Measurements from ENCODE around the gene BCKDHB. TPM values are rescaled to one million over a fixed set of nuclear protein-coding genes. Genes with fewer than 3 reads are reported as not detected.

Gene BCKDHB
- total RNA-seq, 4 donors from 2014 or later: 10.9 to 32.9 (median 29.7) TPM

DNA sequence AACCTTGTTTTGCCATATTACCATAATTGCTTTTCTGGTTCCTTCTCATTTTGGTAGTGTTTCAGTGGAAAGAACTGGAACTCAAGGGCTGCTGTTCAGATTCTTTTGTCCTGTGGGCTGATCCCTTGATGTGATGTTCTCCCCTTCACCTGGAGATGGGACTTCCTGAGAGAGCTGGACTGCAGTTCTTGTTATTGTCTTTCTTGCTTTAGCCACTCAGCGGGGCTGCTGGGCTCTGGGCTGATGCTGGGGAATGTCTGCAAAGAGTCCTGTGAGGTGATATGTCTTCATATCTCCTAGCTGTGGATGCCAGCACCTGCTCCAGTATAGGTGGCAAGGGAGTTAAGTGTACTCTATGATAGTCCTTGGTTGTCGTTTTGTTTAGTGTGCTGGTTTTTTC lies 79.0 kb downstream of the BCKDHB start:
- in situ Hi-C loops (cut with MboI; ENCODE audit: low pct_ligation_motif_present in 1 of 4, low pct_unique_long_range_greater_than_20kb in 1 of 4, low sequenced_read_pairs in 3 of 4) (no loop called here), intact Hi-C loops (cut with DNase I; ENCODE audit: low total_unique reads) (no loop called here)
- 92 to 100% methylated on average over 2 of the region's 2 CpGs for WGBS, 2 donors (ENCODE audit: low coverage in 1 of 2)
- TF ChIP-seq POLR2AphosphoS5 (IDR thresholded peaks at IDR 0.05) (no peak), CTCF (IDR thresholded peaks at IDR 0.05) (no peak), EP300 (IDR thresholded peaks at IDR 0.05; ENCODE audit: low read depth) (no peak), POLR2A (IDR thresholded peaks at IDR 0.05) (no peak)
- no peaks in the 10 kb centered on the region for H3K27me3 ChIP-seq
- H3K36me3 ChIP-seq: no peaks in the 10 kb centered on the region
- no peaks in the 10 kb centered on the region for H3K4me1 ChIP-seq
- H3K9me3 ChIP-seq: no peaks in the 10 kb centered on the region
- H3K4me3 ChIP-seq: no peak overlapping the region
- no peak for DNase-seq
- no peak overlapping the region for H3K27ac ChIP-seq

DNA sequence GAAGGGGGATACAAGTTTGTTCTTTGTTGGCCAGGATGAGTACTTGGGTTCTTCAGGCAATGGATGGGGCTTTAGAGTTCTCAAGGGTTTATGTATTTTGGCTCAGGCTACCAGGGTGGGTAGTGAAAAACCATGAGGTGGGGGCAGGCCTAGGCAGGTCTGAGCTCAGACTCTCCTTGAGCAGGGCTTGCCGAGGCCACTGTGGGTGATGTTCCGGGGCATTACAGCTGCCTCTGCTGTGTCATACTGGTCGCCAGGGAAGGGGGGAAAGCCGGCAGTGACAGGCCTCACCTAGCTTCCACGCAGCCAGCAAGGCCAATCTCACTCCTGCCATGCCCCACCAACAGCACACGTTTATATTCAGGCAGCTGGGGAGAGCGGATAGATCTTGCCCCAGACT lies 79.6 kb downstream of the BCKDHB start:
- H3K27me3 ChIP-seq: no peaks in the 10 kb centered on the region
- H3K4me1 ChIP-seq: no peaks in the 10 kb centered on the region
- intact Hi-C loops (cut with DNase I; ENCODE audit: low total_unique reads) (no loop called here), in situ Hi-C loops (cut with MboI; ENCODE audit: low pct_ligation_motif_present in 1 of 4, low pct_unique_long_range_greater_than_20kb in 1 of 4, low sequenced_read_pairs in 3 of 4) (no loop called here)
- H3K4me3 ChIP-seq: no peak overlapping the region
- no peaks in the 10 kb centered on the region for H3K9me3 ChIP-seq
- no peaks in the 10 kb centered on the region for H3K36me3 ChIP-seq
- H3K27ac ChIP-seq: no peak overlapping the region
- no peak for TF ChIP-seq CTCF (IDR thresholded peaks at IDR 0.05)
- no peak for TF ChIP-seq POLR2AphosphoS5 (IDR thresholded peaks at IDR 0.05)
- TF ChIP-seq EP300 (IDR thresholded peaks at IDR 0.05; ENCODE audit: low read depth): no peak
- no peak for TF ChIP-seq POLR2A (IDR thresholded peaks at IDR 0.05)
- 78% methylated on average over 7 of the region's 7 CpGs; no CpG with 5 or more reads in 1 of the 2 donors for WGBS, 2 donors (ENCODE audit: low coverage in 1 of 2)
- DNase-seq: no peak

- in situ Hi-C loops (cut with MboI; ENCODE audit: low pct_ligation_motif_present in 1 of 4, low pct_unique_long_range_greater_than_20kb in 1 of 4, low sequenced_read_pairs in 3 of 4) (no loop called here), intact Hi-C loops (cut with DNase I; ENCODE audit: low total_unique reads) (no loop called here)
- no peak for DNase-seq
- H3K4me3 ChIP-seq: no peak overlapping the region
- no peak for TF ChIP-seq CTCF (IDR thresholded peaks at IDR 0.05)
- no peak for TF ChIP-seq EP300 (IDR thresholded peaks at IDR 0.05; ENCODE audit: low read depth)
- no peak for TF ChIP-seq POLR2A (IDR thresholded peaks at IDR 0.05)
- TF ChIP-seq POLR2AphosphoS5 (IDR thresholded peaks at IDR 0.05): no peak
- no peak overlapping the region for H3K27ac ChIP-seq
- no peaks in the 10 kb centered on the region for H3K36me3 ChIP-seq
- H3K4me1 ChIP-seq: no peaks in the 10 kb centered on the region
- H3K27me3 ChIP-seq: no peaks in the 10 kb centered on the region
- no peaks in the 10 kb centered on the region for H3K9me3 ChIP-seq
- 89 to 92% methylated on average over 4 of the region's 4 CpGs for WGBS, 2 donors (ENCODE audit: low coverage in 1 of 2)
Measured at GRCh38 chr6:80196906-80197305, 90.4 kb downstream of the BCKDHB start.

DNA sequence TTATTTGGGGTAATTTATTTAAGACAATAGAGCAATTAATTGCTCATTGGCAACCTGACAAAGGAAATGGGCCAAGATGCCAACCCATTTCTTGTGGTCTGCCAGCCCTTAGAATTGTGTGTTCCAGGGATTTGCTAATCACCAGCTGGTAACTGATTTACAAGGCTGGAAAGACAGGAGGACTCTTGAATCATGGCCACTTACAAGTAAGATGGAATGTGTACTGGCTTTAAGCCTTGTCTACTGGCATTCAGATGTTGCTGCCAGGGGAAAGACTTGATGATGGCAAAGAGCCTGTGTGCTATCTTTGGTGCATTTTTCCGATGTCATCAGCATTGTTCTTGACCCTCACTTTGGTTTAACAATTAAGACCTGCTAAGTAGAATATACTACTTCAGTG lies 91.0 kb downstream of the BCKDHB start:
- Histone ChIP-seq H3K4me1 (no peaks in the 10 kb centered on the region), H3K27me3 (no peaks in the 10 kb centered on the region), H3K9me3 (no peaks in the 10 kb centered on the region), H3K4me3 (no peak overlapping the region), H3K27ac (no peak overlapping the region), H3K36me3 (no peaks in the 10 kb centered on the region)
- no peak for DNase-seq
- WGBS, 2 donors (ENCODE audit: low coverage in 1 of 2): 72 to 80% methylated on average over 1 of the region's 1 CpG
- in situ Hi-C loops (cut with MboI; ENCODE audit: low pct_ligation_motif_present in 1 of 4, low pct_unique_long_range_greater_than_20kb in 1 of 4, low sequenced_read_pairs in 3 of 4): no loop called here
- no peak for TF ChIP-seq POLR2A (IDR thresholded peaks at IDR 0.05)
- TF ChIP-seq POLR2AphosphoS5 (IDR thresholded peaks at IDR 0.05): peak in 1 of 3 donors; percentile 13
- intact Hi-C loops (cut with DNase I; ENCODE audit: low total_unique reads): no loop called here

DNA sequence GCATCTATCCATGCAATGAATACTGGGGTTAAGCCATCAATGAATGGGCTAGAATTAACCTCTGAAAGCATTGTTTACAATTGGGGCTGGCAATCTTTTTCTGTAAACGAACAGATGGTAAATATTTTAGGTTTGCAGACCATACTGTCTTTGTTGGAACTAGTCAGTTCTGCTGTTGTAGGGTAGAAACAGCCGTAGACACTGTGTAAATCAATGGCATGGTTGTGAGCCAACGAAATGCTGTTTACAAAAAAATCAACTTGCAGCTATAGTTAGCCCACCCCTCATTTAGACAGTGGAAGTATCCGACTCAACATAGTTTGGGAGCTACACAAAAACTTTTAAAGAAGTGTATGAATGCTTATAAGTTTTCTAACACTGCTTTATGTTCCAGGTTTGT lies 91.5 kb downstream of the BCKDHB start:
- intact Hi-C loops (cut with DNase I; ENCODE audit: low total_unique reads): no loop called here

More for the DNA sequence above, 91.5 kb downstream of the BCKDHB start:
- WGBS, 2 donors (ENCODE audit: low coverage in 1 of 2): 78 to 85% methylated on average over 4 of the region's 4 CpGs
- in situ Hi-C loops (cut with MboI; ENCODE audit: low pct_ligation_motif_present in 1 of 4, low pct_unique_long_range_greater_than_20kb in 1 of 4, low sequenced_read_pairs in 3 of 4): no loop called here
- Histone ChIP-seq H3K4me1 (no peaks in the 10 kb centered on the region), H3K27ac (no peak overlapping the region), H3K36me3 (peaks cover 0 to 4% (median 0%) of the 10 kb centered on the region in 4 donors), H3K27me3 (no peaks in the 10 kb centered on the region), H3K9me3 (no peaks in the 10 kb centered on the region), H3K4me3 (no peak overlapping the region)
- DNase-seq: no peak
- TF ChIP-seq EP300 (IDR thresholded peaks at IDR 0.05; ENCODE audit: low read depth) (no peak), POLR2AphosphoS5 (IDR thresholded peaks at IDR 0.05) (no peak), POLR2A (IDR thresholded peaks at IDR 0.05) (no peak), CTCF (IDR thresholded peaks at IDR 0.05) (no peak)
